GM18907 (cell line): ENCODE data around the gene ZFP36L1.

ENCODE experiments used
- ATAC-seq: cut with Tn5 transposase; IDR thresholded peaks from one replicate; pipeline ENCODE4 v1.9.1; 2021; ENCODE audit warnings: mild to moderate bottlenecking, moderate library complexity; ENCODE audit not compliant: unreplicated experiment

Gene ZFP36L1

GRCh38 chr14:68744613-68745012 lies 48.3 kb downstream of the ZFP36L1 start:
- ATAC-seq: no peak

- ATAC-seq: peak; percentile 79
Observed at GRCh38 chr14:68741839-68742470, 50.9 kb downstream of the ZFP36L1 start.

DNA sequence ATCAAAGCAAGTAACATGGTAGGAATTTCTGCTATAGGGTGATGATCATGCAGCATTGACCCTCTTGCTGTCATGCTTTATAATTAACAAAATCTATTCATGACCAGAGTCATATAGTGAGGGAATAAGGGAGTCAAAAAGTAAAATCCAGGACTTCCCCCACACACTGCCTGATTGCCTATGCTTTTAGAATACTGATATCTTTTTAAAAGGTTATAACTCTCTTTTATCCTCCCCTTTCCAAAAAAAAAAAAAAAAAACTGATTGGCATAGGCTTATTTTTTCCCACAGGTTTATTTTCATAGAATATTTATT lies 51.4 kb downstream of the ZFP36L1 start:
- ATAC-seq: peak; percentile 13

- no peak for ATAC-seq
Observed at GRCh38 chr14:68740788-68741476, 51.9 kb downstream of the ZFP36L1 start.

DNA sequence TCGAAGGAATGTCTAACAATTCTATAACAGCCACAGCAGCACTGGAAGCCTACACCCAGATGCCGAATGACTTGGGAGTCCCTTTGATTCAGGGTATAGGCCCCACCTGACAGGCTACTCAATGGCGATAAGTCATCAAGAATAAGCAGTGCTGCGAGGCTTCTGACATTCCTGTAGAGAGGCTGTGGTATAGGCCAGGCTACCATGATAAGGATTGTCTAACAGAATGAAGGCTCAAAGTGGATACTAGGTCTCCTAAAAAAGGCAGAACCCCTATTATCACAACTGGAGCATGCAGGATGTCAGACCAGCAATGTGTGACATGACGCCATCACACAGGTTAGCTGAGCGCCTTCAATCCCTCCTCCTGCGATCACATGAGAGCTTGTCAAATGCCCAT lies 53.2 kb downstream of the ZFP36L1 start:
- ATAC-seq: no peak

DNA sequence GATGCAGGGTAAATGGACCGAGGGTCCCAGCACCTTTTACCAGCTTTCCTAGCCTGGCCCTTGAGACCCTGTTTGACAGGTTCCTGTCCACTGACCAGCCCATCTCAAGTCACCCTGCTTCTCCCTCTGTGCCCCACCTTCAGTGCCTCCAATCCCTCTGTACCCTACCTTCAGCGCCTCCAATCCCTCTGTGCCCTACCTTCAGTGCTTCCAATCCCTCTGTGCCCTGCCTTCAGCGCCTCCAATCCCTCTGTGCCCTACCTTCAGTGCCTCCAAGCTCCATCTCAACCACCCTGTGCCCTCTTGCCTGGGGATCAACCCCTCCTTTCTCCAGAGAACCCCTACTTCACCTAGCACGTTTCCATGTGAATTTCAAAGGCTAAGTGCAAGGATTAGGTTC lies 54.3 kb downstream of the ZFP36L1 start:
- ATAC-seq: no peak
